Effector memory CD4-positive, alpha-beta T cell (primary cell): ENCODE results near the gene NKX3-2.

ENCODE experiments used
- DNase-seq, 3 donors: peaks; one replicate each; pipeline ENCODE4 v3.0.0-alpha.2; 2020
- H3K27ac ChIP-seq: 2 replicates; pipeline ENCODE4 v1.7.0; 2013; ENCODE audit warnings: mild to moderate bottlenecking, low read length, moderate library complexity; ENCODE audit not compliant: insufficient read depth, poor library complexity, severe bottlenecking
- H3K27me3 ChIP-seq: replicated peaks from 2 replicates; pipeline ENCODE4 v1.7.0; 2013; ENCODE audit warnings: mild to moderate bottlenecking, low read length; ENCODE audit not compliant: insufficient read depth, control insufficient read depth, poor library complexity, severe bottlenecking
- H3K36me3 ChIP-seq: 2 replicates; pipeline ENCODE4 v1.7.0; 2013; ENCODE audit warnings: mild to moderate bottlenecking, low read length, moderate library complexity; ENCODE audit not compliant: control insufficient read depth, insufficient read depth
- H3K4me1 ChIP-seq: 2 replicates; pipeline ENCODE4 v1.7.0; 2013; ENCODE audit warnings: low read length, mild to moderate bottlenecking; ENCODE audit not compliant: control insufficient read depth, insufficient read depth, poor library complexity, severe bottlenecking
- H3K4me3 ChIP-seq: 2 replicates; pipeline ENCODE4 v1.7.0; 2013; ENCODE audit warnings: low read length, low read depth, mild to moderate bottlenecking; ENCODE audit not compliant: insufficient read depth, poor library complexity, severe bottlenecking
- H3K9me3 ChIP-seq: 2 replicates; pipeline ENCODE4 v1.7.0; 2013; ENCODE audit warnings: mild to moderate bottlenecking, low read length, moderate library complexity; ENCODE audit not compliant: control insufficient read depth
- total RNA-seq, 3 donors: gene quantifications; one replicate each; lab custom pipeline; 2026; lab: John Stamatoyannopoulos, UW

Gene NKX3-2
- total RNA-seq: 0 reads per million in 3 donors

DNA sequence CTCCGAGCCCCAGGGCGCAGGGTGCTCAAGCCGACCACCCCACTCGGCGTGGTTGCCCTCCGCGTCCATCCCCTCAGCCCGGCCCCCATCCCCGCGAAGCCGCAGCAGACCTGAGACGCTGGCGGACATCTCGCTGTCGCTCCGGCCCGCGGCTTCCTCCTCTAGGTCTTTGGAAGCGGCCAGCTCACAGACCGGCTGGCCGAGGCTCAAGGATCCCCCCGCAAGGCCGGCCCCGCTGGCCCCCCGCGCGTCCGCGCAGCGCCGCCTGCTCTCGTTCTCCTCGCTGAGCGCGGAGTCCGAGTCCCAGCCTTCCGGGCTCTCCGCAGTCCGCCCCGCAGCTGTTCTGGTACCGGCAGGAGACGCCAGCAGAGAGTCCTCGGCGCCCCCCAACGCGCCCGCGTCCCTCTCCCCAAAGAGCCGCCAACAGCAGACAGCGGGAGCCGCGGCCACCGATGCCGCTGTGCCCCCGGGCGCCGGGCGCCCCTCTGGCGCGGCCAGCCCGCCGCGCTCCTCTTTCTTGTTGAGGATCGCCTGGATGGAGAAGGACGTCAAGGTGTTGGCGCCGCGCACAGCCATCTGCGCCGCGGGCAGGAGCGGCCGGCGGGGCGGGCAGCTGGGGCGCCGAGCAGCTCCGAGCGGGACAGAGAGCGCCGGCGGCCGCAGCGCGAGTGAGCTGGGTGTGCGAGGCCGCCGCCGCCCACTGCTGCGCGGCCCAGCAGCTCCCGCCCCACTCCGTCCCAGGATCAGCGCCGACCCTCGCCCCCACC, at the start of gene NKX3-2:
Gene NKX3-2 (minus strand): TSS at position 670 of the 767 bp plus-strand sequence. CDS start 94 bp downstream, at position 576.
- Histone ChIP-seq H3K4me1 (peaks cover 53% of the 10 kb centered on the region), H3K27me3 (peaks cover 97% of the 10 kb centered on the region), H3K9me3 (peaks cover 4% of the 10 kb centered on the region), H3K27ac (no peak within 1 kb of the TSS), H3K4me3 (peak within 1 kb of the TSS; percentile 48), H3K36me3 (no peaks in the 10 kb centered on the region)
- no peak for DNase-seq

DNA sequence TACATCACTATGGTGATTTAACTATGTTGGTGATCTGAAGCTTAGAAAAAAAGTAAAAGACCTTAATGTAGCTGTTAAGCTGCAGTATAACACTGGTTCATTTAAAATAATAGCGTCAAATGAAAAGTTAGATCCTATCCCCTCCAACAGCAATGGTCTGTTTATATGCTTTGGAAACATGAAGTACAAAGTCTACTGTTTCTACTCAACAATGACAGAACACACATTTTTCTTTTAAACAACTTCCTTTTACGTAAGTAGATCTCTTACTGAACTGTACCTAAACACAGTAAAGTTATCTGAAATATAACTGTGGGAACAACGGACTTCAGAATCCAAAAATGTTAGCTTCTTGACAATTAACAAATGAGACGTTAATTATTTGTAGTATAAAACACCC, 47.9 kb upstream of the NKX3-2 start:
- Histone ChIP-seq H3K27ac (no peak overlapping the region), H3K9me3 (no peaks in the 10 kb centered on the region), H3K4me3 (no peak overlapping the region), H3K27me3 (no peaks in the 10 kb centered on the region), H3K36me3 (peaks cover 51% of the 10 kb centered on the region), H3K4me1 (no peaks in the 10 kb centered on the region)
- DNase-seq: no peak

- no peaks in the 10 kb centered on the region for H3K27me3 ChIP-seq
- no peak overlapping the region for H3K4me3 ChIP-seq
- DNase-seq: no peak
- no peak overlapping the region for H3K27ac ChIP-seq
- peaks cover 62% of the 10 kb centered on the region for H3K36me3 ChIP-seq
- H3K9me3 ChIP-seq: no peaks in the 10 kb centered on the region
- H3K4me1 ChIP-seq: no peaks in the 10 kb centered on the region
Measured at GRCh38 chr4:13590766-13591165, 46.5 kb upstream of the NKX3-2 start.

GRCh38 chr4:13588954-13589353, 44.6 kb upstream of the NKX3-2 start:
- no peak overlapping the region for H3K27ac ChIP-seq
- no peaks in the 10 kb centered on the region for H3K4me1 ChIP-seq
- DNase-seq: no peak
- no peaks in the 10 kb centered on the region for H3K27me3 ChIP-seq
- peaks cover 66% of the 10 kb centered on the region for H3K36me3 ChIP-seq
- H3K9me3 ChIP-seq: no peaks in the 10 kb centered on the region
- no peak overlapping the region for H3K4me3 ChIP-seq

DNA sequence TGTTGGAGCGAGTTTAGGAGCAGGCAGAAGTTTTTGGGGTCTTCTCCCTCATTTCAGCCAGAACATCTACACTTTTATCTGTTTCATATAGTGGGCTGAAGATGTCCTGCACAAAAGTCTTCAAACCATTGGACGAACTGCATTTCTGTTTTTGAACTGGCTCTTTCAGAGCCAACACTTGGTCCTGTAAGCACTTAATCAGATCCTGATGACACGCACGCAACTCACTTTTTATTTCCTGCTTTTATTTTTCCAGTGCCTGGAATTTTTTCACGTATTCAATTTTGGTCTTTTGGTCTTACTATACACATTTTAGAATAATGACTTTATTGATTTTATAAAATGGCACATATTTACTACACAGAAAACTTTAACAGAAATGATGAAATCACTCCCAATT, 40.2 kb upstream of the NKX3-2 start:
- no peak for DNase-seq
- H3K4me1 ChIP-seq: no peaks in the 10 kb centered on the region
- H3K27ac ChIP-seq: no peak overlapping the region
- H3K4me3 ChIP-seq: no peak overlapping the region
- peaks cover 71% of the 10 kb centered on the region for H3K36me3 ChIP-seq
- no peaks in the 10 kb centered on the region for H3K9me3 ChIP-seq
- H3K27me3 ChIP-seq: no peaks in the 10 kb centered on the region

- H3K27me3 ChIP-seq: no peaks in the 10 kb centered on the region
- no peak overlapping the region for H3K4me3 ChIP-seq
- H3K9me3 ChIP-seq: no peaks in the 10 kb centered on the region
- no peaks in the 10 kb centered on the region for H3K4me1 ChIP-seq
- H3K36me3 ChIP-seq: peaks cover 75% of the 10 kb centered on the region
- no peak overlapping the region for H3K27ac ChIP-seq
- DNase-seq: no peak
Measured at GRCh38 chr4:13580036-13580435, 35.7 kb upstream of the NKX3-2 start.

DNA sequence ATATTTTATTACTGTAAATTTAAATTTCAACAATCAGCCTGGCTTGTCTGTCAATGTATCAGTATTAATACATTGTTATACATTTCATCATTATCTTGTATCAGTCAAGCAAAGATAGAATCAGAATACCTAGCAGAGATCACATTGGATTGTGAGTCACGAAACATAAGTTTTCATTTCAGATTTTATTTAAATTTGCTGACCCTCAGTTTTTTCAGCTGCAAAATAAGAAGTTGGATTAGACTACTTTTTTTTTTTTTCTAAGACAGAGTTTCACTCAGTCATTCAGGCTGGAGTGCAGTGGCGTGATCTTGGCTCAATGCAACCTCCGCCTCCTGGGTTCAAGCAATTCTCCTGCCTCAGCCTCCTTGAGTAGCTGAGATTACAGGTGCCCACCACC, 33.4 kb upstream of the NKX3-2 start:
- DNase-seq: no peak
- H3K36me3 ChIP-seq: peaks cover 83% of the 10 kb centered on the region

DNA sequence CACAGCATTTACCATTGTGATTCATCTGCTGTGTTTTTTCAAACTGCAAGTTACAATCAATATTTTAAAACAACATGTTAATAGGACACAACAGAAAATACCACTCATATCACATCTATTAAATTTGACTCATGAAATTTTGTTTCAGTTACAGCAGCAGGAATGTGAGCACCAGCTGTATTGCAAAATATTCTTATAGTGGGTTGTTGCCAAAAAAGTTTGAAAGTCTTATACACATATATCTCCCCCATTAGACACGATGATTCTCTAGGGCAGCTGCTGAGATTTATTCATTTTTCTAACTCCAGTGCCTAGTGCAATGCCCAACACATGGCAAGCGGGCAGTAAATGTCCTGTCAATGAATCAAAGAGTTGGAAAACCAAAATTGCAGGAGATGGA, 26.6 kb upstream of the NKX3-2 start:
- H3K36me3 ChIP-seq: peaks cover 58% of the 10 kb centered on the region
- H3K27me3 ChIP-seq: no peaks in the 10 kb centered on the region
- H3K27ac ChIP-seq: no peak overlapping the region
- no peaks in the 10 kb centered on the region for H3K4me1 ChIP-seq
- H3K9me3 ChIP-seq: no peaks in the 10 kb centered on the region
- H3K4me3 ChIP-seq: no peak overlapping the region
- no peak for DNase-seq

More for the DNA sequence above, 33.4 kb upstream of the NKX3-2 start:
- H3K9me3 ChIP-seq: no peaks in the 10 kb centered on the region
- H3K4me1 ChIP-seq: no peaks in the 10 kb centered on the region
- H3K27ac ChIP-seq: no peak overlapping the region
- no peaks in the 10 kb centered on the region for H3K27me3 ChIP-seq
- H3K4me3 ChIP-seq: no peak overlapping the region

DNA sequence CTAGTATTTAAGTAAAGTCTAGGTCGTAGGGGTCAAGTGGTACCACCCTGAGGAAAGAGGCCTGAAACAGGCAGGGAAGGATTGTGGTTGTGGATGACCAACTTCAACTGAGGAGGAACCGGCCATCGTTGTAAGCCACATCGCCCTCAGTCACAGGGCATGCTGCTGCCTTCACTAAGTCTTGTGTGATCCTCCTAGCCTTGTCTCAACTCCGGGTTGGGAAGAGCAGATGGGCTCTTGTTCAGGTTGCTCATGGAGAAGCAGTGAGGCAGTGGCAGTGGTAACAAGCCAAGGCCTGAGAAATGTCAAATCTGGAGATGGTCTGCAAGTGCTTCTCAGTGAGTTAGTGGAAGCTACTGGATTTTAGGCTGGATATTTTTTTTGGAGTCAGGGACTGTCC, 22.8 kb upstream of the NKX3-2 start:
- peaks cover 30% of the 10 kb centered on the region for H3K36me3 ChIP-seq
- H3K27me3 ChIP-seq: no peaks in the 10 kb centered on the region
- no peak for DNase-seq
- no peaks in the 10 kb centered on the region for H3K4me1 ChIP-seq
- H3K9me3 ChIP-seq: no peaks in the 10 kb centered on the region
- no peak overlapping the region for H3K27ac ChIP-seq
- H3K4me3 ChIP-seq: no peak overlapping the region

DNA sequence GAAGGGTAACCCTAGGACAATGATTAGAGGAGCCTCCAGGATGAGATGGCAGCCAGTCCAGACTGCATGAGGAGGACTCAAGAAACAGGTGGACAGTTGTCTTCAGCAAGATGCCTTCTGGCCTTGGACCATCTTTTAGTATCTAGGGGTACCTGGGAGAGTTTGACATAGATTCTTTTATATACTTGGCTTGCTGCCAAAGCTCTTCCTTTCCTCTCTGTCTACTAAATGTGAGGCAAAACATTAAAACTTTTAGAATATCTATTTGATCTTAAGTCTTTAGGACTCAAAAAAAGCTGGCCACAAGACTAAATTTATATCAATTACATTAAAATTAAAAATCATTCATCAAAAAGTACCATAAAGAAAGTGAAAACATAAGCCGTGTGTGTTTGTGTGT, 18.6 kb upstream of the NKX3-2 start:
- H3K4me1 ChIP-seq: no peaks in the 10 kb centered on the region
- H3K4me3 ChIP-seq: no peak overlapping the region
- H3K36me3 ChIP-seq: no peaks in the 10 kb centered on the region
- no peaks in the 10 kb centered on the region for H3K27me3 ChIP-seq
- DNase-seq: no peak
- no peak overlapping the region for H3K27ac ChIP-seq
- no peaks in the 10 kb centered on the region for H3K9me3 ChIP-seq
